ENCODE results near the gene CA5A.
"Not testable (repeated sequence)": the region's sequence is repeated elsewhere in the genome, so short reads cannot be mapped to it uniquely, and the experiment has no call there.

CA5A gene

DNA sequence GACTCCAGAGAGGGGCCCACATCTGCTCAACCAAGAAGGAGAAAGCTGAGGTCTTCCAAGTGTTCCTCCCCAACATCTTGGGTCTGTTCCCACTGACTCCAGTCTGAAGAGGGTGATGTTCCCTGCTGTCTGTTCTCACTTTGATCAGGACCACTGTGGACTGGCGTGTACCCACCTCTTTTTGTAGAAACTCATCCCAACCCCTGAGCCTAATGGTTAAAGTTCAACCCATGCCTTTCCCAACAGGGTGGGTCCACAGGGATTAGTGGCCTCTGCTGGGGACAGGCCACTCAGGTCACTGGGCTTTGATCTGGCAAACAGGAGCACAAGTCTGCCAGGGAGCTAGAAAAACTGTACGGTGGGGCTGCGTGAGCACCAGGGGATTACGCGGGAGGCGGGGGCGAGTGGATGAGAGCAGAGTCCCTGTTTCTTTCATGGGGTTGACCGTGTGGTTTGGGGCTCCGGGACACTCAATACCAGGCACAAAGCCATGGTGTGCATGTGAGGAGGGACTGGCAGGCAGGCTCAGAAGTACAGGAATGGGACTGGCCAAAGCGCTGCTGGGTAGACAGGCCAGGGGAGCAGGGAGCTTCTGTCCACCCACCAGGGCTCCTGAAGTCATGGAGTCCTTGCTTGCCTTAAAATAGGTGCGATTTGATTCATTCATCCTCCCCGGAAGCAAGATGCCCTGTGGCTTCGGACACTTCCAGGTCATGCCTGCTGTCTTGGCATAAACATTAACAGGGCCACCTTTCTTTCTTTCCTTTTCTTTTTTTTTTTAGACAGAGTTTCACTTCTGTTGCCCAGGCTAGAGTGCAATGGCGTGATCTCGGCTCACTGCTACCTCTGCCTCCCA is at the start of gene CA5A:
TSS of gene CA5A (minus strand) at position 155 of the 856 bp plus-strand sequence. CDS start at position 76, 79 bp downstream.
- DNase-seq (ENCODE audit: low spot score) = no peak

GRCh38 chr16:87985493-87985892 is 49.2 kb upstream of the CA5A start:
- not testable (repeated sequence) for DNase-seq (ENCODE audit: low spot score)

- DNase-seq (ENCODE audit: low spot score) = no peak
Observed at GRCh38 chr16:87984632-87985267, 48.4 kb upstream of the CA5A start.

- not testable (repeated sequence) for DNase-seq (ENCODE audit: low spot score)
Observed at GRCh38 chr16:87984180-87984579, 47.9 kb upstream of the CA5A start.

- DNase-seq (ENCODE audit: low spot score) = peak; percentile 78
Observed at GRCh38 chr16:87983737-87984097, 47.4 kb upstream of the CA5A start.

DNA sequence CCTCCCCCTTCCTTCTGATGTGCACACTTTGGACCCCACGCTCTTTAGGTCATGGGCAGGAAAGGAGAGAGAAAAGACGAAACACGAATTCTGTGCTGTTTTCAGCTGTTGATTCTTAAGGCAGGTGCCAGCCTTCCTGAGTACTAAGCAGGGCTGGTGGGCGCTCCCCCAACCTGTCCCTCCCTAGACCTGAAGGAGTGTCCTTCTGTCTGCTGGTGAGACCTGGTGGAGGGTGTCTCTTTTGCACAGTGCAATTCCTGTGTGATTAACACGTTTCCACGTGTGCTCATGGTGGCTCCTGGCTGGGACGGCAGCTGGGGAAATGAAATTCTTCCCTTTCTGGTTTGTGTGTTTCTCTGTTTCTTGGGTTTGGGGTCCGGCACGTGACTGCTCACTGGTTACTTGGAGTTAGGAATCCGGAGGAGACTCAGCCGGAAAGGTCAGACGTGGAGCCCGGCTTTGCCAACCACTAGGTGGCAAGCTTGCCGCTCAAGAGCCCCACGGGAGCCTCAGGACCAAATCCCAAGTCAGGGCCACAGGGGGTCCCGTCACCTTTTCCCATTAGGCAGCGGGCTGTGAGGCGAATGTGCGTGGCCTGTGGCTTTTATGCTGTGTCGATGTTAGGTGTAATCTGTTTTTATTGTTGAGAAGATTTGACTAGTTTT is 46.9 kb upstream of the CA5A start:
- DNase-seq (ENCODE audit: low spot score) = not testable (repeated sequence)

DNA sequence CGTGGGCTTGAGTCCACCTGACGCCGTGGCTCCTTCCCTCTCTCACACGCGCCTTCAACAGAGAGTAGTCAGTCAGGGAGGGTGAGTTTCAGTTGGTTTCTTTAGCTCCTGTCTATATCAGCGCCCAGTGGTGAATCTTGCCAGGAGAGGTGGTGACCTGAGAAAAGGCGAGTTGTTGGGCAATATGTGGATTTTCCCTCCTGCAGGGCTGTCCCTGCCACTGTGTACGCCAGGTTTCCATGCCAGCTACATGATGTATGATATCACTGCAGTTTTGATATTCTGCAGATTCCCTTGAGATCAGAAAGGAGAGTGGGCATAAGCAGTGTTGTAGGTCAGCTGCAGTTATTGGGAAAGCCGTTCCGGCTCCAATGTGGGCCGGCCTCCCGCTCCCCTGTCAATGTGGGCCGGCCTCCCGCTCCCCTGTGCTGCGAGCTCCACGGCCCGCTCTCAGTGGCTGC is 46.3 kb upstream of the CA5A start:
- no peak for DNase-seq (ENCODE audit: low spot score)

- peak; percentile 65 for DNase-seq (ENCODE audit: low spot score)
Observed at GRCh38 chr16:87981376-87981775, 45.0 kb upstream of the CA5A start.

DNA sequence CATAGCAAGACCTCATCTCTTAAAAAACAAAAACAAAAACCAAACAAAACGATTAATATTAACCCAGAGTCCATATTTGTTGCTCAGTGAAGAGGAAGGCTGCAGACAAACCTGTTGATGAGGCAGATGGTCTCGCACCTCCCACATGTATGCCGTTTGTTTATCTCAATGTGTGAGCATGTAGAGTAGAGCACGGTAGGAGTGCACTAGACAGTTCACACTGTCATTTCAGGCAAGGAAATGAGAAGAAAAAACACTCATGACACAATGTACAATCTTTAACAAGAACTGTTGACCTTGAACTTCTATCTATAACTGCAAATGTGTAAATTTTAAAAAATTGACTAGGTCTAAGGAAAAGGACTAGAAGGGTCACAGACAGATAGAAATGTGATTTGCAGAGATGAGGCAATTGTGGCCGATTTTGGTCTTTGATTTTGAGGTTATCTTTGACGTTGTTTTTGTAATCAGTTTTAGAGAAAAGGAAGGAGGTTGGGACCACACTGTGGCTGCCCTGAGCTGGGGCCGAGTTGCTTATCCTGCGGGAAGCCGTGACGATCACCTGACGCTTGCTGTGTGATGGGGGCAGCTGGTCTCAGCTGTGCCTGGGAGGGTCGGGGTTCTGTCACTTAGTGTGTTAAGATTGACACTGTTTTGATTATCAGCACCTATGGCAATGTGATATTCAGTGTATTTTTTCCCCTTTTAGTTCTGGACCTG is 43.7 kb upstream of the CA5A start:
- not testable (repeated sequence) for DNase-seq (ENCODE audit: low spot score)

DNA sequence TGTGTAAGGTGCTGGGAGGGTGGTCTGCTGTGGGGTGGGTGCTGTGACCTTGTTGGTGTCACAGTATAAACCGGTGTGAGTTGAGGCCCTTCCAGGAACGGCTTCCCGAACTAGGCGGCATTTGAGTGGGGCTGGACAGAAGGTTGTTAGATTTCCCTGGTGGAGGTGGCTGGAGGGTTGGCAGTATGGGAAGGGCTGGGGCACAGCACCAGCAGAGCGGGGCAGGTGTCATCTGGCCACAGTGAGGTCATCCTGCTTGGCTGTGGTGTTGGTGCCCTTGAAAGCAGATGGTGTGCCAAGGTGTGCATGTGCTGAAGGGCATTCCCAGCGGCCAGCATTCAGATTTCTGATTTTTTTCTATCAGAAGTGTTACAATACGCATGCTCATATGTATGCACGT is 43.0 kb upstream of the CA5A start:
- DNase-seq (ENCODE audit: low spot score) = no peak

GRCh38 chr16:87978127-87978526 is 41.8 kb upstream of the CA5A start:
- no peak for DNase-seq (ENCODE audit: low spot score)

DNA sequence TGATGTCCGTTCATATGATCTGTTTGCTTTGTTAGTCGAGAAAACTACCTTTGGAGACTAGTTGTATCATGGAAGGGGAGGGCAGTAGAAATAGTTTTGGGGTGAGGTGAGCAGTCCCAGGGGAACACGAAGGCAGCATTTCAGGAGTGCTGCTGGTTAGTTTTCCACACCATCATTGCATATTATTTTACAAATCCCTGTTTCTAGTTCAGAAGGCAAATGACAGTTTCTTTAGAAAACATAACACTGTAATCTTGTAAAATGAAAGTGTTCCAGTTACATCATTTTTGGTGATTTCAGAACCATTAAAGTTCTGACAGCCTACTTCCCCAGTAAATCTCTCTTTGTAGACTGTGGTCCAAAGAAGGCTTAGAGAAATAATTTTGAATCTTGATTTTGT is 40.3 kb upstream of the CA5A start:
- no peak for DNase-seq (ENCODE audit: low spot score)

- no peak for DNase-seq (ENCODE audit: low spot score)
Observed at GRCh38 chr16:87974178-87974577, 37.8 kb upstream of the CA5A start.

DNA sequence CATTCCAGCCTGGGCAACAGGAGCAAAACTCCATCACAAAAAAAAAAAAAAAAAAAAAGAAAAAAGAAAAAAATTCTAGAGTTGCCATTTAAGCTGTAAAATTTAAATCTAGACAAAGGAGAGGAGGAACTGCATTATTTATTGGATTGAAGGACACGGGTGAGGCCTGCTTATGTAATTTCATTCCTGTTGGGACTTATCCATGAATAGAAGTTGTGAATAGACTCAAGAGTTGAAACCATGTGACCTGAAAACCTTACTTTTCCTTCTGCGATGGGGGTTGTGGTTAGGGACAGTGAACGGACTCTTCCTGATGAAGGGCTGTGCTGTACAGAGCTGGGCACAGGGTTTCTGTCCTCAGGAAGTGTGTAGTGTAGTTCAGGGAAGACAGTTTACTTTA is 37.4 kb upstream of the CA5A start:
- DNase-seq (ENCODE audit: low spot score) = no peak

- DNase-seq (ENCODE audit: low spot score) = no peak
Observed at GRCh38 chr16:87971933-87972332, 35.6 kb upstream of the CA5A start.

GRCh38 chr16:87970186-87970585 is 33.9 kb upstream of the CA5A start:
- no peak for DNase-seq (ENCODE audit: low spot score)

- no peak for DNase-seq (ENCODE audit: low spot score)
Observed at GRCh38 chr16:87968541-87968940, 32.2 kb upstream of the CA5A start.

DNA sequence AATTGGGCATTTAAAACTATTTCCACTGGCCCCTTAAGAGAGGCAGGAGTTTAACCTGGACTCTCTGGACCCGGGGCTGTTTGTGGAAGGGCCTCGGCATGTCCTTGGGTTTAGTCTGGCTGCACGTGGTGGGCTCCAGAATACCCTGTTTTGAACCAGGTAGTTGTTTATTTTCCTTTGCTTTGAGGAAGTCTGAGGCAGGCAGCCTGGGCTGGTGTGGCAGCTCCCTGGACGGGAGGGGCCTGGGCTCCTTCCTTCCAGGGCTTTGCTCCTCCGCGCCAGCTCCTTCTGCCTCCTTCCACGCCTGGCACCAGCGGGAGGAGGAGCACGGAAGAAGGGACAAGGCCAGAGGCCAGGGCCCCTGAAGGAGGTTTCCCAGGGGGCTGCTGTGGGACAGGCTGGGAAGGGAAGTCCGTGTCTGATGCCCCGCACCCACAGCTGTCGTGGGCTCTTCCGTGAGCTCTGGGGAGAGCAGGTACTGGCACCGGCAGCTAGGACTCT is 30.4 kb upstream of the CA5A start:
- DNase-seq (ENCODE audit: low spot score) = no peak

GRCh38 chr16:87966064-87966645 is 29.8 kb upstream of the CA5A start:
- no peak for DNase-seq (ENCODE audit: low spot score)

DNA sequence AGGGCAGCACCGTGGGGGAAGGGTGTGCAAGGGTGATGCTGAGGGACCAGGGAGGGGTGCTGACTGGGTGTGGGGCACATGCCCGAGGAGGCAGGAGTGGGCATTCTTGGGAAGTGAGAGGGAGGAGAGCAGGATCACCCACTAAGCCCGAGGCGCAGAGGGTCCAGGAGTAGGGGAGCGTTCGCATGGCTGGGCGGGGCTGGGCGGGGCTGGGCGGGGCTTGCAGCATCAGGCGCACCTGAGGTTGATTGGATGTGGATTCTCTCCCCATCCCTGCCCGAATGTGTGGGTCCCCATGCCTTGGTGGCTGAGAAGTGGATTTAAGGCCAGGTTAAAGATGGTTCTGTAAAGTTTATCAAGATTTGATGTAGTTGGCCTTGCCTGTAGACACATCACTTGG is 29.1 kb upstream of the CA5A start:
- DNase-seq (ENCODE audit: low spot score) = no peak

- DNase-seq (ENCODE audit: low spot score) = no peak
Observed at GRCh38 chr16:87964049-87964659, 27.8 kb upstream of the CA5A start.

Measured in activated CD4-positive, alpha-beta T cell treated with anti-CD3 and anti-CD28 coated beads, Interleukin-2, Interleukin-4, amounts not matched to agents 100 ng/mL and 50 ng/mL, durations not matched to agents 16 hours and 8 hours (primary cell).